GM12891 (cell line): Measurements from ENCODE around the gene VPS16.

ENCODE experiments used
- PAX5 ChIP-seq: IDR thresholded peaks from 2 replicates; pipeline ENCODE4 v1.6.1; 2011; ENCODE audit warnings: low read length, moderate library complexity, mild to moderate bottlenecking; ENCODE audit not compliant: insufficient read depth, severe bottlenecking
- POLR2A ChIP-seq: IDR thresholded peaks from 2 replicates; pipeline ENCODE4 v1.6.1; 2011; ENCODE audit warnings: low read depth, low read length, control low read depth
- POLR2AphosphoS5 ChIP-seq: IDR thresholded peaks from 2 replicates; pipeline ENCODE4 v1.6.1; 2011; ENCODE audit warnings: low read depth, low read length, control low read depth
- POU2F2 ChIP-seq: IDR thresholded peaks from 2 replicates; pipeline ENCODE4 v1.6.1; 2011; ENCODE audit warnings: low read depth, mild to moderate bottlenecking, control low read depth, low read length, moderate library complexity
- TAF1 ChIP-seq: IDR thresholded peaks from 2 replicates; pipeline ENCODE4 v1.6.1; 2011; ENCODE audit warnings: low read depth, low read length, control low read depth

- TF ChIP-seq POLR2AphosphoS5: no peak
- no peak for TF ChIP-seq POLR2A
- TF ChIP-seq TAF1: no peak
- TF ChIP-seq POU2F2: no peak
- no peak for TF ChIP-seq PAX5
Observed at GRCh38 chr20:2815242-2815900, 25.2 kb upstream of the VPS16 start.
